Aorta (tissue), 5 donors: ENCODE results near the gene WNT10A. TPM values are rescaled to one million over a fixed set of nuclear protein-coding genes. Genes with fewer than 3 reads are reported as not detected.
A peak's percentile ranks its signal among the peaks of the same experiment; 100 is the strongest.

ENCODE experiments used
- ATAC-seq: fragments of 200-7000 bp; cut with Tn5 transposase; one replicate; pipeline ENCODE4 v1.9.1; 2022; ENCODE audit warnings: moderate library complexity; ENCODE audit not compliant: low FRiP score
- DNase-seq, 2 donors: peaks; one replicate each; pipeline ENCODE4 v3.0.0-alpha.2; 2020
- H3K27ac ChIP-seq, 2 donors: one replicate each; pipeline ENCODE4 v1.5.1; 2013; ENCODE audit warnings: low read length in 2 of 2, mild to moderate bottlenecking in 2 of 2, moderate library complexity in 2 of 2, control low read depth in 1 of 2, inconsistent platforms in 1 of 2, low read depth in 1 of 2
- H3K27me3 ChIP-seq, 2 donors: one replicate each; pipeline ENCODE4 v1.6.1; 2013; ENCODE audit warnings: control low read depth in 1 of 2, low read length in 1 of 2, mild to moderate bottlenecking in 1 of 2, moderate library complexity in 1 of 2; ENCODE audit not compliant: insufficient read depth in 2 of 2, control insufficient read depth in 1 of 2
- H3K36me3 ChIP-seq, 2 donors: one replicate each; pipeline ENCODE4 v1.6.1; 2013; ENCODE audit warnings: control low read depth in 1 of 2, low read length in 1 of 2, mild to moderate bottlenecking in 1 of 2; ENCODE audit not compliant: insufficient read depth in 2 of 2, control insufficient read depth in 1 of 2
- H3K4me1 ChIP-seq, 2 donors: one replicate each; pipeline ENCODE4 v1.6.1; 2013; ENCODE audit warnings: low read length in 2 of 2, control low read depth in 1 of 2, mild to moderate bottlenecking in 1 of 2, moderate library complexity in 1 of 2; ENCODE audit not compliant: insufficient read depth in 2 of 2, control insufficient read depth in 1 of 2
- H3K4me3 ChIP-seq, 2 donors: one replicate each; pipeline ENCODE4 v1.5.1; 2013; ENCODE audit warnings: low read length in 2 of 2, control low read depth in 1 of 2, mild to moderate bottlenecking in 1 of 2
- H3K9me3 ChIP-seq: one replicate; pipeline ENCODE4 v1.6.1; 2013; ENCODE audit warnings: mild to moderate bottlenecking, low read length; ENCODE audit not compliant: control insufficient read depth
- WGBS, 2 donors: extraction: QIAGEN DNeasy Blood & Tissue Kit; methylation state at CpG; one replicate each; pipeline ENCODE4 v1.1.7; 2013; 5-methylcytosine and 5-hydroxymethylcytosine counted together
- intact Hi-C, 2 donors: fragments of 100-400 bp; cut with DNase I; formaldehyde crosslinking; loops; one replicate each; pipeline versions ENCODE4 v1.14.2 to v1.15.0; 2022
- polyA plus RNA-seq, 2 donors: library from polyadenylated mRNA; stranded (reverse); fragments of 200-250 nt; gene quantifications; one replicate each; pipeline ENCODE4 v1.2.3, GENCODE V29; 2013
- total RNA-seq, 2 donors: library from RNA; stranded (reverse); fragmentation: NEBNext Ultra II Directional; extraction: Animal tissue kit (Norgen Biotek cat#: 25700); gene quantifications; one replicate each; pipeline ENCODE4 v1.2.1, GENCODE V29; 2021
- donor health status: healthy with polysubstance abuse.
- donor health status: Bipolar disorder and iron deficiency.
- donor health status: DM: no; HTN: no; CAD: no.
- donor health status: DM: no; HTN: no; CAD: no.
- donor health status: DM: yes; HTN: yes; CAD: no.

The WNT10A gene
- total and polyA plus RNA-seq, 4 donors = not detected

DNA sequence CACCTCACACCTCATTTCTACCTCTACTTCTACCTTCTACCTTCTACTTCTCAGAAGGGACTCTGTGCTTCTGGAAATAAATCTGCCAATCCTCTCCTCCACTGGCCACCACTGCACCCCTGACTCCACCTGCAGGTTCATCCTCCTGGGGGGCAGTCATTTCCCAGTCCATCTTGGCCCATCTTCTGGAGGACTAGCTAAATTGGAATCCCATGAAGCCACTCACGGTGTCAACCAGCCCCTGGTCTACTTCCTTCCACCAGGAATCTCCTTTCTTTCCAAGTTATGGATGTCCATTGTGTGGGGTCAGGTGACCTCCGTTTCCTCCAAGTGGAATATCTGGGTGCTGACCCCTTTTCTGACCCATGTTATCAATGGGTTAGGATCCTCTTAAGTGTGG is 3.9 kb downstream of the WNT10A start:
- WGBS, 2 donors = 94 to 96% methylated on average over 2 of the region's 2 CpGs
- intact Hi-C loops = no loop called here
- Histone ChIP-seq H3K27me3 (no peaks in the 10 kb centered on the region), H3K36me3 (no peaks in the 10 kb centered on the region), H3K27ac (no peak overlapping the region), H3K4me3 (no peak overlapping the region), H3K9me3 (no peaks in the 10 kb centered on the region), H3K4me1 (no peaks in the 10 kb centered on the region)
- ATAC-seq (no peak), DNase-seq (peak; percentile 9 to 10)

GRCh38 chr2:218885981-218886947 is 5.6 kb downstream of the WNT10A start:
- Histone ChIP-seq H3K36me3 (no peaks in the 10 kb centered on the region), H3K4me3 (no peak overlapping the region), H3K27ac (no peak overlapping the region), H3K27me3 (no peaks in the 10 kb centered on the region), H3K9me3 (no peaks in the 10 kb centered on the region), H3K4me1 (no peaks in the 10 kb centered on the region)
- WGBS, 2 donors = 82 to 83% methylated on average over 12 of the region's 12 CpGs
- intact Hi-C loops = no loop called here
- peak; percentile 27 to 54 for DNase-seq
- ATAC-seq = no peak

DNA sequence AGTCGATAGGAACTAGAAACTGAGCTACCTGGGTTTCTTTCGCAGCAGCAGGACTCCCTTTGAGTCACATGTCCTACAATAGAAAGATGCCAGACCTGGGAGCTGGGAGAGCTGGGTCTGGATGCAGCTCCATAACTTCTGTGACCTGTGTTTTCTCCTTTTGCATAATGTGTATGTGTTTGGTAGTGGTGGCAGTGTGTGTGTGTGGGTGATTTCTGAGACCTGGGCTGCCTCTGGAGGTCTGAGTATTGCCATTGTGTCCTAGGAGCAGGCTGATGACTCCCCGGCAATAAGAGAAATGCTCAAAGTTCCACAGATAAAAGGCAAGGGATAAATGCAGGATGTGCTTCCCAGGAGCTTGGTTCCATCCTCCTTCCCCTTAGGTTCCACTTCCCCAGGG is 6.4 kb downstream of the WNT10A start:
- ATAC-seq (no peak), DNase-seq (peak in 1 of 2 donors; percentile 25)
- no peak overlapping the region for H3K4me3 ChIP-seq
- H3K4me1 ChIP-seq = no peaks in the 10 kb centered on the region
- no peak overlapping the region for H3K27ac ChIP-seq
- no peaks in the 10 kb centered on the region for H3K36me3 ChIP-seq
- intact Hi-C loops = no loop called here
- H3K27me3 ChIP-seq = no peaks in the 10 kb centered on the region
- WGBS, 2 donors = 87 to 95% methylated on average over 3 of the region's 3 CpGs
- no peaks in the 10 kb centered on the region for H3K9me3 ChIP-seq

DNA sequence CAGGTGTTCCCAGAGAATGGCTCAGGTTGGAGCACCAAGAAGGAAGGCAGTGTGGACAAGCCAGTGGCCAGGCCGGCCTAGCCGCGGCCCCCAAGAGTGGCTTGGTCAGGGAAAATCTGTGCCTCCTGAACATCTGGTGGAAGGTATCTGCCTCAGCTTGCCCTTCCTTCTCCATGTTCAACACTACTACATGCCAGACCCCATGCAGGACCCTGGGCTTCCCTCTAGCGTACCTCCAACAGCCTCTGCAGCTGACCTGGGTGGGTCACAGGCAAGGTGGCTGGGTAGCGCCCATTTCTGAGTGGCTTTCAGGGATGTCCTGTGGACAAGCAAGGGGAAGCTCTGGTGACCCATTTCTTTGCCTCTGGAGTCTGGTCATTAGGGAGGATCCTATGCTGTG is 7.7 kb downstream of the WNT10A start:
- Histone ChIP-seq H3K9me3 (no peaks in the 10 kb centered on the region), H3K27me3 (no peaks in the 10 kb centered on the region), H3K4me1 (no peaks in the 10 kb centered on the region), H3K36me3 (no peaks in the 10 kb centered on the region), H3K4me3 (no peak overlapping the region), H3K27ac (no peak overlapping the region)
- DNase-seq = peak; percentile 35 to 39
- intact Hi-C loops = no loop called here
- ATAC-seq = no peak
- WGBS, 2 donors = 97 to 99% methylated on average over 5 of the region's 5 CpGs

GRCh38 chr2:218889937-218890336 is 9.3 kb downstream of the WNT10A start:
- Histone ChIP-seq H3K27ac (no peak overlapping the region), H3K4me3 (no peak overlapping the region), H3K4me1 (no peaks in the 10 kb centered on the region), H3K36me3 (no peaks in the 10 kb centered on the region), H3K9me3 (no peaks in the 10 kb centered on the region), H3K27me3 (no peaks in the 10 kb centered on the region)
- DNase-seq (peak in 1 of 2 donors; percentile 62), ATAC-seq (no peak)
- WGBS, 2 donors = 92 to 93% methylated on average over 23 of the region's 23 CpGs
- intact Hi-C loops = no loop called here

DNA sequence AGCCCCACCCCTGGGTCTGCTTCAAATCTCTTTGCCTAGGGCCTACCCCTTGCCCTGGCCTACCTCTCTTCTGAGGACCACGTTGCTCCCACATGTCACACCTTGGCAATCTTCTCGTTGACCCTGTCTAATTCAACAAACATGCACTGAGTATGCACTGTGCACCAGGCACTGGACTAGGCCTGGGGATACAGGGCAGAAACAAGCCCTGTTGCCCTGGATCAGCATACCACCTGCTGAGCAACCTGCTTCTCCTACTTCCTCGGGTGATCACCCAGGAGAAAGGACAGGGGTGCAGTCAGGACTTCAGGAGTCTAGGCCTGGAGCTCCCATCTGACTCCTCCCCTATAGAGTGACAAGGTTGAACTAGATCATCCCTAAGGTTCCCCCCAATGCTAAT is 9.7 kb downstream of the WNT10A start:
- intact Hi-C loops = no loop called here
- H3K27me3 ChIP-seq = no peaks in the 10 kb centered on the region
- DNase-seq (no peak), ATAC-seq (no peak)
- H3K4me1 ChIP-seq = no peaks in the 10 kb centered on the region
- no peaks in the 10 kb centered on the region for H3K9me3 ChIP-seq
- no peak overlapping the region for H3K27ac ChIP-seq
- WGBS, 2 donors = 86 to 91% methylated on average over 3 of the region's 3 CpGs
- no peak overlapping the region for H3K4me3 ChIP-seq
- no peaks in the 10 kb centered on the region for H3K36me3 ChIP-seq

DNA sequence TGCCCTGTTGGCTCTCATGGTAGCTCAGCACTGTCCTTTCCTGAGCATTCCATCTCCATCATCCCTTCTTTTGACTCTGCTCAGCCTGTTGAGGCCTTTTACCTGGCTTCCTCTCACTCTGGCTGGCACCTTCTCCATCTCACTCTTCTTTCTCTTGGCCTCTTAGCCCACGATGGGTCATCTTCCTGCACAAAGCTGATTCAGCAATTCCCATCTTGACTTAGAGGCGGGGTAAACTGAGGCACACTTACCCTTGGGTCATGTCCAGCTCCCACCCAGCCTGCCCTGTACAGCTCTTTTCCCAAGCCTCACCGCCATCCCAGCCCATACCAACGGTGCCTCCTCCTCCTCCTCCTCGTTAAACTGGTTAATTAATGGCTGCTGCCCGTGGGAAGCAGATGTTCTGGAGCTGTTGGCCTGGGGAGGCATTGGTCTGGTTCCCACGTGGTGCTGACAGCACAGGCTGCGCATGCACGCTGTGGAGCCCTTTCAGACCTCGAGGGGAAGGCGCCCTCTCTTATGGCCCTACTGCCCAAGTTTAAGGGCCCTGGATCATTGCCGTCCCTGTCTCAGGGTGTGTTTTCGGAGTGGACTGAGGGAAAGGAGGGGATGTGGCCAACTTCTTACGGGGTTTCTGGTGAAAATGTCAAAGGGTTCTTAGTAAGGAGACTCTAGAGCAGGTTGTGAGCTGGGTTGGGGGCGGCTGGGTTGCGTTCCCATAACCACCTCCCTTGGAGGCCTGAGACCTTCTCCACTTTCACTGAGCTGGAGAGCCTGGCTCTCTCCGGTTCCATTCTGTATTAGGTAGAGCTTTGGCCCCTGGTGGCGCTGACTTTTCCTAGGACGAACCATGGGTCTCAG is 10.9 kb downstream of the WNT10A start:
- H3K9me3 ChIP-seq = no peaks in the 10 kb centered on the region
- H3K4me1 ChIP-seq = no peaks in the 10 kb centered on the region
- ATAC-seq (no peak), DNase-seq (no peak)
- no peaks in the 10 kb centered on the region for H3K36me3 ChIP-seq
- H3K27ac ChIP-seq = no peak overlapping the region
- intact Hi-C loops = no loop called here
- H3K27me3 ChIP-seq = no peaks in the 10 kb centered on the region
- no peak overlapping the region for H3K4me3 ChIP-seq
- 70 to 72% methylated on average over 19 of the region's 19 CpGs for WGBS, 2 donors

DNA sequence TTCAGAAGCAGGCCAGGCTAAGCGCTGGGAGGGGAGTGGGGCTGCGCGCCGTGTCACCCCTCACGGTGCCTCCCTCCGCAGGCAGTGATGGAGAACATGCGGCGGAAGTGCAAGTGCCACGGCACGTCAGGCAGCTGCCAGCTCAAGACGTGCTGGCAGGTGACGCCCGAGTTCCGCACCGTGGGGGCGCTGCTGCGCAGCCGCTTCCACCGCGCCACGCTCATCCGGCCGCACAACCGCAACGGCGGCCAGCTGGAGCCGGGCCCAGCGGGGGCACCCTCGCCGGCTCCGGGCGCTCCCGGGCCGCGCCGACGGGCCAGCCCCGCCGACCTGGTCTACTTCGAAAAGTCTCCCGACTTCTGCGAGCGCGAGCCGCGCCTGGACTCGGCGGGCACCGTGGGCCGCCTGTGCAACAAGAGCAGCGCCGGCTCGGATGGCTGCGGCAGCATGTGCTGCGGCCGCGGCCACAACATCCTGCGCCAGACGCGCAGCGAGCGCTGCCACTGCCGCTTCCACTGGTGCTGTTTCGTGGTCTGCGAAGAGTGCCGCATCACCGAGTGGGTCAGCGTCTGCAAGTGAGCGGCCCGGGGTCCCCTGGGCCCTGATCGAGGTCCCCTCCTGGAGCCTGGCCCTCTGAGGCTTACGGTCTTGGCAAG is 12.2 kb downstream of the WNT10A start:
- H3K36me3 ChIP-seq = no peaks in the 10 kb centered on the region
- H3K27me3 ChIP-seq = no peaks in the 10 kb centered on the region
- H3K9me3 ChIP-seq = no peaks in the 10 kb centered on the region
- peak; percentile 75 to 91 for DNase-seq
- WGBS, 2 donors = 1% methylated on average over 58 to 72 of the region's 72 CpGs
- intact Hi-C loops = no loop called here
- no peaks in the 10 kb centered on the region for H3K4me1 ChIP-seq
- H3K4me3 ChIP-seq = no peak overlapping the region
- no peak overlapping the region for H3K27ac ChIP-seq
- ATAC-seq = peak; percentile 55
